Gastroesophageal sphincter (tissue), 3 donors: ENCODE measurements around the gene PHF21B.

ENCODE experiments used
- CTCF ChIP-seq, 4 experiments: fragments of 200-600 bp in 2 of 4; fragments of 450-650 bp in 2 of 4; sonication (generic) in 1 of 4; IDR thresholded peaks; one replicate each; pipeline ENCODE4 v1.5.1; 2017 to 2019; ENCODE audit warnings: antibody characterized with exemption in 4 of 4, mild to moderate bottlenecking in 2 of 4, moderate library complexity in 2 of 4
- POLR2AphosphoS5 ChIP-seq: sonication (generic); formaldehyde crosslinking; IDR thresholded peaks from one replicate; pipeline ENCODE4 v1.6.1; 2017; ENCODE audit warnings: antibody characterized with exemption

- TF ChIP-seq POLR2AphosphoS5 (no peak), CTCF (IDR thresholded peaks at IDR 0.05) (no peak)
Measured at GRCh38 chr22:44964722-44965078, 45.1 kb downstream of the PHF21B start.
